SU-DHL-6 (cell line): Measurements from ENCODE around the gene SEZ6L2.

Experiments used
- H2AFZ ChIP-seq: fragments of 200-600 bp; sonication (generic); 2 replicates; pipeline ENCODE4 v1.6.1; 2014; ENCODE audit warnings: low read depth, mild to moderate bottlenecking, moderate library complexity, mixed read lengths, antibody characterized with exemption, low read length; ENCODE audit not compliant: severe bottlenecking
- H3F3A ChIP-seq: fragments of 200-600 bp; shearing (Covaris generic); 2 replicates; pipeline ENCODE4 v1.6.0; 2016; ENCODE audit warnings: antibody characterized with exemption, mild to moderate bottlenecking; ENCODE audit not compliant: insufficient read depth
- H3K27ac ChIP-seq: fragments of 200-600 bp; sonication (generic); 2 replicates; pipeline ENCODE4 v1.5.1; 2016; ENCODE audit warnings: low read depth, mild to moderate bottlenecking, low read length, moderate library complexity, mixed read lengths
- H3K27me3 ChIP-seq: fragments of 200-600 bp; sonication (generic), shearing (Covaris generic); 2 replicates; pipeline ENCODE4 v1.6.0; 2014; ENCODE audit warnings: mild to moderate bottlenecking, low read length
- H3K36me3 ChIP-seq: fragments of 200-600 bp; sonication (generic); 2 replicates; pipeline ENCODE4 v1.6.1; 2014; ENCODE audit warnings: mild to moderate bottlenecking, low read length, mixed read lengths
- H3K4me2 ChIP-seq: fragments of 300-600, 200-600 bp; shearing (Covaris generic), sonication (generic); 2 replicates; pipeline ENCODE4 v1.6.0; 2014; ENCODE audit warnings: low read length, low read depth, mild to moderate bottlenecking; ENCODE audit not compliant: poor library complexity, severe bottlenecking
- H3K4me3 ChIP-seq: fragments of 200-600 bp; sonication (generic); 2 replicates; pipeline ENCODE4 v1.5.1; 2014; ENCODE audit warnings: antibody characterized with exemption, low read length, mild to moderate bottlenecking, mixed read lengths; ENCODE audit not compliant: insufficient read depth, poor library complexity, severe bottlenecking
- H3K79me2 ChIP-seq: fragments of 200-600 bp; sonication (generic); 2 replicates; pipeline ENCODE4 v1.6.1; 2014; ENCODE audit warnings: mild to moderate bottlenecking, low read length, moderate library complexity; ENCODE audit not compliant: insufficient read depth
- H3K9ac ChIP-seq: fragments of 200-600 bp; sonication (generic); 2 replicates; pipeline ENCODE4 v1.7.0; 2014; ENCODE audit warnings: mild to moderate bottlenecking, low read length
- H3K9me2 ChIP-seq: fragments of 200-600 bp; sonication (generic); replicated peaks from 2 replicates; pipeline ENCODE4 v1.6.1; 2014; ENCODE audit warnings: low read length; ENCODE audit not compliant: insufficient read depth
- H3K9me3 ChIP-seq: fragments of 200-600 bp; sonication (generic); 2 replicates; pipeline ENCODE4 v1.6.1; 2014; ENCODE audit warnings: low read length, mixed read lengths; ENCODE audit not compliant: insufficient read depth
- H4K20me1 ChIP-seq: fragments of 200-600 bp; sonication (generic); 2 replicates; pipeline ENCODE4 v1.6.1; 2014; ENCODE audit warnings: low read depth, mild to moderate bottlenecking, antibody characterized with exemption, low read length, moderate library complexity, mixed read lengths
- EZH2phosphoT487 ChIP-seq: fragments of 200-600 bp; sonication (generic), shearing (Covaris generic); conservative IDR thresholded peaks from 2 replicates; pipeline ENCODE4 v1.6.1; 2018; ENCODE audit warnings: mild to moderate bottlenecking, antibody characterized with exemption, low read length, moderate library complexity, mixed read lengths
- TF ChIP-seq, protein P1 (sequence below): fragments of 200-600 bp; sonication (generic); IDR thresholded peaks from one replicate; pipeline ENCODE4 v1.5.1; 2017; ENCODE audit warnings: antibody characterized with exemption, mild to moderate bottlenecking, low read length, moderate library complexity; ENCODE audit not compliant: insufficient read depth, poor library complexity, severe bottlenecking

The SEZ6L2 gene

DNA sequence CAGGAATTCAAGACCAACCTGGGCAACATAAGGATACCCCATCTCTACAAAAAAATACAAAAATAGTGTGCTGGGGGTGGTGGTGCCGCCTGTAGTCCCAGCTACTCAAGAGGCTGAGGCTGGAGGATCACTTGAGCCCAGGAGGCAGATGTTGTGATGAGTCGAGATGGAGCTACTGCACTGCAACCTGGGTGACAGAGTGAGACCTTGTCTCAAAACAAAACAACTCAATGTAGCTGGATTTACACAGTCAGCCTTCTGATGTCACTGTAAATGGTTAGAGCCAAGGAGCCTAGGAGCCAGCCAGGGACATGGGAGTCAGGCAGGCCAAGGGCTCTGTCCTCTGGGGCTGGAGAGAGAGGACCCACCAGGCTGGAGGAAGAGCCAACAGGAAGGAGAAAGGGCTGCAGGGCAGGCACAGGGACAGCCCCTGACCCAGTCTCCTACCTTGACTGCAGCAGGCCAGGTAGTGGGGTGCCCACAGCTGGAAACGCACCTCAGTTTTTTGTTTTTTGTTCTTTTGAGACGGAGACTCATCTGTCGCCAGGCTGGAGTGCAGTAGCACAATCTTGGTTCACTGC lies 44.7 kb downstream of the SEZ6L2 start:
- Histone ChIP-seq H3K36me3 (no peaks in the 10 kb centered on the region), H3K4me2 (no peak overlapping the region), H3K27ac (no peak overlapping the region), H3K4me3 (no peak overlapping the region), H3K9me3 (no peaks in the 10 kb centered on the region), H3F3A (no peaks in the 10 kb centered on the region), H3K9ac (no peak overlapping the region), H4K20me1 (no peaks in the 10 kb centered on the region), H3K79me2 (no peaks in the 10 kb centered on the region), H2AFZ (no peak overlapping the region), H3K27me3 (no peaks in the 10 kb centered on the region), H3K9me2 (no peaks in the 10 kb centered on the region)
- no peak for TF ChIP-seq EZH2phosphoT487
- TF ChIP-seq, protein P1, sequence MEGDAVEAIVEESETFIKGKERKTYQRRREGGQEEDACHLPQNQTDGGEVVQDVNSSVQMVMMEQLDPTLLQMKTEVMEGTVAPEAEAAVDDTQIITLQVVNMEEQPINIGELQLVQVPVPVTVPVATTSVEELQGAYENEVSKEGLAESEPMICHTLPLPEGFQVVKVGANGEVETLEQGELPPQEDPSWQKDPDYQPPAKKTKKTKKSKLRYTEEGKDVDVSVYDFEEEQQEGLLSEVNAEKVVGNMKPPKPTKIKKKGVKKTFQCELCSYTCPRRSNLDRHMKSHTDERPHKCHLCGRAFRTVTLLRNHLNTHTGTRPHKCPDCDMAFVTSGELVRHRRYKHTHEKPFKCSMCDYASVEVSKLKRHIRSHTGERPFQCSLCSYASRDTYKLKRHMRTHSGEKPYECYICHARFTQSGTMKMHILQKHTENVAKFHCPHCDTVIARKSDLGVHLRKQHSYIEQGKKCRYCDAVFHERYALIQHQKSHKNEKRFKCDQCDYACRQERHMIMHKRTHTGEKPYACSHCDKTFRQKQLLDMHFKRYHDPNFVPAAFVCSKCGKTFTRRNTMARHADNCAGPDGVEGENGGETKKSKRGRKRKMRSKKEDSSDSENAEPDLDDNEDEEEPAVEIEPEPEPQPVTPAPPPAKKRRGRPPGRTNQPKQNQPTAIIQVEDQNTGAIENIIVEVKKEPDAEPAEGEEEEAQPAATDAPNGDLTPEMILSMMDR = no peak

DNA sequence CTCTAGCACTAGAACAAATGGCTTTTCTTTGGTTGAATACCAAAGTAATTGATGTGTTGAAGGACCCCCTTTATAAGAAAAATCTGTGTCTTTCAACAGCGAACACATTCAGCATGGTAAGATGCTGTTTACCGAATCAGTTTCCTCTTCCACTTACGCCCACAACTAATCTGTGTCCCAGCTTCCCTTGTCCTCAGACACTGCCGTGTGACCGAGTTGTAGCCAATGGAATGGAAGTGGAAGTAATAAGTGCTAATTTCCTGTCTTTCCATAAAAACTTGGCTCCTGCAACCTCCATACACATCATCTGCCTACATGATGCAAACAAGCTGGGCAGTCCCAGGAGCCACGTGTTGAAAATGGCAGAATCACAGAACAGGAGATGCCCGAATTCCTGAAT lies 46.7 kb downstream of the SEZ6L2 start:
- Histone ChIP-seq H3K9me3 (no peaks in the 10 kb centered on the region), H2AFZ (no peak overlapping the region), H4K20me1 (no peaks in the 10 kb centered on the region), H3F3A (no peaks in the 10 kb centered on the region), H3K4me3 (no peak overlapping the region), H3K9me2 (no peaks in the 10 kb centered on the region), H3K4me2 (no peak overlapping the region), H3K36me3 (no peaks in the 10 kb centered on the region), H3K79me2 (no peaks in the 10 kb centered on the region), H3K27ac (no peak overlapping the region), H3K9ac (no peak overlapping the region), H3K27me3 (no peaks in the 10 kb centered on the region)
- no peak for TF ChIP-seq EZH2phosphoT487
- TF ChIP-seq, protein P1 = no peak

DNA sequence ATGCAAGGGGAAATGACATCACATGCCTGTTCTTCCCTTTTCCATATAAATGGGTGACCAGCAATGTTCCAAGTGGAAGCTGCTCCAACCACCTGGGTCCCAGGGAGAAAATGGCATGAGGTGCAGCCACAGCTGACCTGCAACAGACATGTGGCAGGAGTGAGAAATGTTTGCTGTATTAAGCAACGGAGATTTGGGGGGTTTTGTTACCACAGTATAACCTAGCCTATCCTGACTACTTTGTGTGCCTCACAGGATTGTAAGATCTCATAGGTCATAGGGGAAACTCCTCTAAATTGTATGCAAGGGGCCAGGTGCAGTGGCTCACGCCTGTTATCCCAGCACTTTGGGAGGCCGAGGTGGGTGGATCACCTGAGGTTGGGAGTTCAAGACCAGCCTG lies 48.4 kb downstream of the SEZ6L2 start:
- no peak overlapping the region for H2AFZ ChIP-seq
- H3K4me2 ChIP-seq = no peak overlapping the region
- H3K9me2 ChIP-seq = no peaks in the 10 kb centered on the region
- H3K9ac ChIP-seq = no peak overlapping the region
- no peaks in the 10 kb centered on the region for H3K36me3 ChIP-seq
- no peaks in the 10 kb centered on the region for H3K9me3 ChIP-seq
- H3K4me3 ChIP-seq = no peak overlapping the region
- no peaks in the 10 kb centered on the region for H3K27me3 ChIP-seq
- H3K79me2 ChIP-seq = no peaks in the 10 kb centered on the region
- no peak overlapping the region for H3K27ac ChIP-seq
- TF ChIP-seq, protein P1 = no peak
- TF ChIP-seq EZH2phosphoT487 = no peak
- no peaks in the 10 kb centered on the region for H3F3A ChIP-seq
- no peaks in the 10 kb centered on the region for H4K20me1 ChIP-seq

DNA sequence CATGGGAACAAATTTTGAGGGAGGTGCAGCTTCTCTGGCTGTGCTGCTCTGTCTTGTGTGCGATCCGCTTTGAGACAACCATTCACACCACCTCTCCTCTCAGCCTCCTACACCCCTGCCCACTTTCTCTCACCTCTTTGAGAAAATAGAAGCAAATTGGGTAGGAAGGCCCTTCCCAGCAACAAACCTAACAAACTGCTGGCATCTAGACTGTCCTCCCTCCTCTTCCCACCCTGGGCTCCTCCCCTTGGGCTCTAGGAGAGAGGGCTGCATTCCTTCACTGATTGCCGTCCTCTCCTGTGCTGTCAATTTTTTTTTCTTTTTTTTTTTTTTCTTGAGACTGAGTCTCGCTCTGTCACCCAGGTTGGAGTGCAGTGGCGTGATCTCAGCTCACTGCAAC lies 49.8 kb downstream of the SEZ6L2 start:
- TF ChIP-seq, protein P1 = no peak
- no peak for TF ChIP-seq EZH2phosphoT487
- Histone ChIP-seq H3K27me3 (no peaks in the 10 kb centered on the region), H3K79me2 (no peaks in the 10 kb centered on the region), H2AFZ (no peak overlapping the region), H3K9ac (no peak overlapping the region), H3K36me3 (no peaks in the 10 kb centered on the region), H3K9me2 (no peaks in the 10 kb centered on the region), H3F3A (no peaks in the 10 kb centered on the region), H3K4me3 (no peak overlapping the region), H3K9me3 (no peaks in the 10 kb centered on the region), H4K20me1 (no peaks in the 10 kb centered on the region), H3K4me2 (no peak overlapping the region), H3K27ac (no peak overlapping the region)
